ENCODE results near the gene CNIH1. TPM values are rescaled to one million over a fixed set of nuclear protein-coding genes. Genes with fewer than 3 reads are reported as not detected.
A peak's percentile ranks its signal among the peaks of the same experiment; 100 is the strongest.
"Not testable (repeated sequence)": the region's sequence is repeated elsewhere in the genome, so short reads cannot be mapped to it uniquely, and the experiment has no call there.

Gene CNIH1
- total RNA-seq, 1 donor from 2014 or later, result 140 TPM

GRCh38 chr14:54440037-54440436 is 1.1 kb downstream of the CNIH1 start:
- peaks cover 53% of the 10 kb centered on the region for H3K4me1 Mint-ChIP-seq (ENCODE audit: low read depth)

GRCh38 chr14:54438703-54439102 is 2.5 kb downstream of the CNIH1 start:
- peak overlapping the region; percentile 92 for H3K4me3 Mint-ChIP-seq (ENCODE audit: unreplicated experiment)
- peak overlapping the region; percentile 74 for H3K27ac Mint-ChIP-seq (ENCODE audit: unreplicated experiment)
- TF ChIP-seq CTCF (IDR thresholded peaks at IDR 0.05), result no peak
- DNase-seq (ENCODE audit: low spot score), result no peak
- no peaks in the 10 kb centered on the region for H3K27me3 Mint-ChIP-seq (ENCODE audit: low read depth)
- H3K4me1 Mint-ChIP-seq (ENCODE audit: low read depth), result peaks cover 64% of the 10 kb centered on the region
- no peaks in the 10 kb centered on the region for H3K9me3 Mint-ChIP-seq (ENCODE audit: low read depth)
- H3K36me3 Mint-ChIP-seq (ENCODE audit: low read depth), result no peaks in the 10 kb centered on the region

More at GRCh38 chr14:54440037-54440436, 1.1 kb downstream of the CNIH1 start:
- no peaks in the 10 kb centered on the region for H3K27me3 Mint-ChIP-seq (ENCODE audit: low read depth)
- no peaks in the 10 kb centered on the region for H3K36me3 Mint-ChIP-seq (ENCODE audit: low read depth)
- no peak for TF ChIP-seq CTCF (IDR thresholded peaks at IDR 0.05)
- H3K4me3 Mint-ChIP-seq (ENCODE audit: unreplicated experiment), result peak overlapping the region; percentile 92
- H3K27ac Mint-ChIP-seq (ENCODE audit: unreplicated experiment), result peak overlapping the region; percentile 97
- DNase-seq (ENCODE audit: low spot score), result no peak
- H3K9me3 Mint-ChIP-seq (ENCODE audit: low read depth), result no peaks in the 10 kb centered on the region

- peaks cover 70% of the 10 kb centered on the region for H3K4me1 Mint-ChIP-seq (ENCODE audit: low read depth)
These were observed 3.2 kb downstream of the CNIH1 start for GRCh38 chr14:54437954-54438353.

GRCh38 chr14:54435500-54435981 is 5.6 kb downstream of the CNIH1 start:
- TF ChIP-seq CTCF (IDR thresholded peaks at IDR 0.05), result no peak
- Mint-ChIP-seq H3K9me3 (ENCODE audit: low read depth) (no peaks in the 10 kb centered on the region), H3K4me1 (ENCODE audit: low read depth) (peaks cover 70% of the 10 kb centered on the region), H3K27me3 (ENCODE audit: low read depth) (no peaks in the 10 kb centered on the region), H3K27ac (ENCODE audit: unreplicated experiment) (peak overlapping the region; percentile 62), H3K4me3 (ENCODE audit: unreplicated experiment) (no peak overlapping the region), H3K36me3 (ENCODE audit: low read depth) (no peaks in the 10 kb centered on the region)
- DNase-seq (ENCODE audit: low spot score), result no peak

More at GRCh38 chr14:54437954-54438353, 3.2 kb downstream of the CNIH1 start:
- not testable (repeated sequence) for H3K4me3 Mint-ChIP-seq (ENCODE audit: unreplicated experiment); H3K36me3 Mint-ChIP-seq (ENCODE audit: low read depth); DNase-seq (ENCODE audit: low spot score); H3K27me3 Mint-ChIP-seq (ENCODE audit: low read depth); H3K9me3 Mint-ChIP-seq (ENCODE audit: low read depth); H3K27ac Mint-ChIP-seq (ENCODE audit: unreplicated experiment)

- peaks cover 20% of the 10 kb centered on the region for H3K36me3 Mint-ChIP-seq (ENCODE audit: low read depth)
- DNase-seq (ENCODE audit: low spot score), result no peak
- no peak overlapping the region for H3K27ac Mint-ChIP-seq (ENCODE audit: unreplicated experiment)
- H3K4me3 Mint-ChIP-seq (ENCODE audit: unreplicated experiment), result no peak overlapping the region
- peaks cover 19% of the 10 kb centered on the region for H3K4me1 Mint-ChIP-seq (ENCODE audit: low read depth)
- H3K27me3 Mint-ChIP-seq (ENCODE audit: low read depth), result no peaks in the 10 kb centered on the region
- no peaks in the 10 kb centered on the region for H3K9me3 Mint-ChIP-seq (ENCODE audit: low read depth)
- no peak for TF ChIP-seq CTCF (IDR thresholded peaks at IDR 0.05)
These were observed 12.6 kb downstream of the CNIH1 start for GRCh38 chr14:54428527-54428926.

- H3K27me3 Mint-ChIP-seq (ENCODE audit: low read depth), result no peaks in the 10 kb centered on the region
- DNase-seq (ENCODE audit: low spot score), result no peak
- no peak for TF ChIP-seq CTCF (IDR thresholded peaks at IDR 0.05)
- no peak overlapping the region for H3K4me3 Mint-ChIP-seq (ENCODE audit: unreplicated experiment)
- H3K4me1 Mint-ChIP-seq (ENCODE audit: low read depth), result peaks cover 13% of the 10 kb centered on the region
- H3K27ac Mint-ChIP-seq (ENCODE audit: unreplicated experiment), result no peak overlapping the region
- H3K36me3 Mint-ChIP-seq (ENCODE audit: low read depth), result peaks cover 20% of the 10 kb centered on the region
- no peaks in the 10 kb centered on the region for H3K9me3 Mint-ChIP-seq (ENCODE audit: low read depth)
These were observed 13.3 kb downstream of the CNIH1 start for GRCh38 chr14:54427871-54428270.
